Spleen (tissue), 7 donors: Measurements from ENCODE around the gene PLA1A.

Source experiments
- POLR2A ChIP-seq, 3 donors: fragments of 450-650 bp; IDR thresholded peaks; one replicate each; pipeline ENCODE4 v1.5.1; 2017; ENCODE audit warnings: antibody characterized with exemption in 3 of 3, mild to moderate bottlenecking in 1 of 3
- POLR2AphosphoS5 ChIP-seq, 3 donors: sonication (generic); formaldehyde crosslinking; IDR thresholded peaks; one replicate each; pipeline ENCODE4 v1.5.1; 2017; ENCODE audit warnings: antibody characterized with exemption in 3 of 3
- TF ChIP-seq, protein P1 (sequence below), 11 experiments: fragments of 200-600 bp in 7 of 11; fragments of 450-650 bp in 4 of 11; sonication (generic) in 4 of 11; IDR thresholded peaks in 8 of 11; conservative IDR thresholded peaks in 3 of 11; 1 replicate in 7 of 11; 2 replicates in 4 of 11; pipeline versions ENCODE4 v1.4.0 to v1.8.0; 2016 to 2021; ENCODE audit warnings: antibody characterized with exemption in 11 of 11, inconsistent platforms in 4 of 11, mild to moderate bottlenecking in 1 of 11
- donor health status: DM: no; HTN: no; CAD: no; lungs with moderate emphysema.
- donor health status: DM: no; HTN: no; CAD: no.
- donor health status: DM: no; HTN: no; CAD: no.

DNA sequence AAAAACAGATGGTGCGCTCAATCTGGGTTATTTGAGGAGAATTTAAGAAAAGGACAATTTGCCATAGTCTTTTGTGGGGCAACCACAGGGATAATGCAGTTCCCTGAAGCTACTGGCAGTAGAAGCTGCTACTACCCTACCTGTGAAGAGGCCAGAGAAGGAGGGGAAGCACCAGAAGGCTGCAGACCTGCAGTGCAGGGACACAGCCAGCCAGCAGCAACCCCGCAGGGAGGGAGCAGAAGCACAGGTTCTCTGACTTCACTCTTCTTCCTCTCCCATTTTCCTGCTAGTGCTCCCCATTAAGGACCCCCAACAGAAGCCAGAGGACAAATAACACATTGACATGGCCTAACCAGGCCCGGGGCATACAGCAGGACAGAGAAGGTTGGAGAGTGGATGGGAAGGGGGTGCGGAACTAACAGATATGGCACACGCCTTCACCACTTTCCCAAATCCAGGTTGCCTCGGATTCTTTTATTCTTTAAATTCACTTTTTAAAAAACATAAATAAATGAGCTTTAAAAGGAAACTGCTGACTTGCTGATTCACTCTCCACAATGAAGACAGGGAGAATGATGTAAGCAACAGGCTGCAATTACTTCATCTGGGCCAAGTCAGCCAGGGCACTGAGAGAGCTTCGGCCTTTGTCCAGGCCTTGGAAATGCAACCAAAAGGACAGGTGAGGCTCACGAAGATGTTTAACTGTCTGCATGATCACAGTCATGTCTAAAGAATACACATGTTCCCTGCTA lies 32.6 kb downstream of the PLA1A start:
- TF ChIP-seq, protein P1, sequence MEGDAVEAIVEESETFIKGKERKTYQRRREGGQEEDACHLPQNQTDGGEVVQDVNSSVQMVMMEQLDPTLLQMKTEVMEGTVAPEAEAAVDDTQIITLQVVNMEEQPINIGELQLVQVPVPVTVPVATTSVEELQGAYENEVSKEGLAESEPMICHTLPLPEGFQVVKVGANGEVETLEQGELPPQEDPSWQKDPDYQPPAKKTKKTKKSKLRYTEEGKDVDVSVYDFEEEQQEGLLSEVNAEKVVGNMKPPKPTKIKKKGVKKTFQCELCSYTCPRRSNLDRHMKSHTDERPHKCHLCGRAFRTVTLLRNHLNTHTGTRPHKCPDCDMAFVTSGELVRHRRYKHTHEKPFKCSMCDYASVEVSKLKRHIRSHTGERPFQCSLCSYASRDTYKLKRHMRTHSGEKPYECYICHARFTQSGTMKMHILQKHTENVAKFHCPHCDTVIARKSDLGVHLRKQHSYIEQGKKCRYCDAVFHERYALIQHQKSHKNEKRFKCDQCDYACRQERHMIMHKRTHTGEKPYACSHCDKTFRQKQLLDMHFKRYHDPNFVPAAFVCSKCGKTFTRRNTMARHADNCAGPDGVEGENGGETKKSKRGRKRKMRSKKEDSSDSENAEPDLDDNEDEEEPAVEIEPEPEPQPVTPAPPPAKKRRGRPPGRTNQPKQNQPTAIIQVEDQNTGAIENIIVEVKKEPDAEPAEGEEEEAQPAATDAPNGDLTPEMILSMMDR (IDR thresholded peaks at IDR 0.05 in 8 of 11, conservative IDR thresholded peaks at IDR 0.05 in 3 of 11): no peak
- TF ChIP-seq POLR2AphosphoS5 (IDR thresholded peaks at IDR 0.05) (no peak), POLR2A (IDR thresholded peaks at IDR 0.05) (no peak)
